ENCODE measurements around the gene NTRK3. TPM values are rescaled to one million over a fixed set of nuclear protein-coding genes. Genes with fewer than 3 reads are reported as not detected.

NTRK3 gene
- total and polyA plus RNA-seq, 2 donors (not counting 3 experiments of a cell fraction or from before 2014, with no cell fraction given): not detected

DNA sequence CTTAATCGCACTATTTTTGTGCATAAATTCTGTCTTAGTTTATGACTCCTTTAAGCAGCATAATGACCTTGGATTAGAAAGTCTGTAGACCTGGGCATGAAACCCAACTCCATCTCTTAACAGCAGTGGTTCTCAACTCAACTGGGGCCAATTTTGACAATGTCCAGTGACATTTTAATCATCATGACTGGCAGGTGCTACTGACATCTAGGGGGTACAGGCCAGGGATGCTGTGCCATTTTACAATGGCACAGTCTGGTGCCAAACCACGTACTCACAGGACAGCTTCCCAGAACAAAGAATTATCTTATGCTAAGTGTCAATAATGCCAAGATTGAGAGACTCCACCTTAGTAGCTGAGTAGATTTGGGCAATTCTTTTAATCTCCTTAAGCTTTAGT, 405.0 kb downstream of the NTRK3 start:
- no peaks in the 10 kb centered on the region for H3K79me2 ChIP-seq (ENCODE audit: control insufficient read depth, insufficient read depth, low read length)
- FAIRE-seq: no peak
- no peaks in the 10 kb centered on the region for H3K27me3 ChIP-seq (ENCODE audit: control insufficient read depth in 2 of 2, insufficient read depth in 2 of 2, low read length in 2 of 2)
- H3K36me3 ChIP-seq (ENCODE audit: control insufficient read depth in 2 of 2, extremely low read depth in 1 of 2, insufficient read depth in 2 of 2, low read length in 2 of 2): no peaks in the 10 kb centered on the region
- no peaks in the 10 kb centered on the region for H3K9me3 ChIP-seq (replicated peaks; ENCODE audit: control insufficient read depth, insufficient read depth, low read length)
- POLR2A ChIA-PET: no interaction called here
- intact Hi-C loops (cut with micrococcal nuclease) (loop anchor here (10.0 kb wide), 1 partner anchor 1727 kb away; no protein-coding TSS in a partner anchor), dilution Hi-C loops (cut with MboI; ENCODE audit: extremely low pct_ligation_motif_present, low sequenced_read_pairs) (no loop called here)
- no peak for TF ChIP-seq FOS (IDR thresholded peaks at IDR 0.05; ENCODE audit: borderline replicate concordance, insufficient read depth, low read length)
- TF ChIP-seq, protein P1, sequence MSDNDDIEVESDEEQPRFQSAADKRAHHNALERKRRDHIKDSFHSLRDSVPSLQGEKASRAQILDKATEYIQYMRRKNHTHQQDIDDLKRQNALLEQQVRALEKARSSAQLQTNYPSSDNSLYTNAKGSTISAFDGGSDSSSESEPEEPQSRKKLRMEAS (IDR thresholded peaks at IDR 0.05; ENCODE audit: insufficient read depth, insufficient read length): no peak
- H3K4me2 ChIP-seq (ENCODE audit: insufficient read depth, low read length): no peak overlapping the region
- H3K9ac ChIP-seq (replicated peaks; ENCODE audit: extremely low read depth, insufficient read depth, low read length): no peak overlapping the region
- H3K4me1 ChIP-seq (ENCODE audit: control insufficient read depth, extremely low read depth, insufficient read depth, low read length): no peaks in the 10 kb centered on the region
- H4K20me1 ChIP-seq (replicated peaks; ENCODE audit: control insufficient read depth, extremely low read depth, insufficient read depth, low read length): no peaks in the 10 kb centered on the region
- H3K9me1 ChIP-seq (replicated peaks; ENCODE audit: control insufficient read depth, extremely low read depth, insufficient read depth, low read length): no peaks in the 10 kb centered on the region
- no peak overlapping the region for H3K4me3 ChIP-seq (replicated peaks in 1 of 3; ENCODE audit: insufficient read depth in 1 of 3, low read depth in 1 of 3, low read length in 3 of 3)
- no peak overlapping the region for H2AFZ ChIP-seq (ENCODE audit: low read depth, low read length)
- CTCF ChIA-PET: no interaction called here
- no peak overlapping the region for H3K27ac ChIP-seq (ENCODE audit: insufficient read depth, low read depth, low read length)
- DNase-seq (ENCODE audit: low read depth, low spot score): no peak
- no TSS peak for BruUV-seq (replicated peaks)

DNA sequence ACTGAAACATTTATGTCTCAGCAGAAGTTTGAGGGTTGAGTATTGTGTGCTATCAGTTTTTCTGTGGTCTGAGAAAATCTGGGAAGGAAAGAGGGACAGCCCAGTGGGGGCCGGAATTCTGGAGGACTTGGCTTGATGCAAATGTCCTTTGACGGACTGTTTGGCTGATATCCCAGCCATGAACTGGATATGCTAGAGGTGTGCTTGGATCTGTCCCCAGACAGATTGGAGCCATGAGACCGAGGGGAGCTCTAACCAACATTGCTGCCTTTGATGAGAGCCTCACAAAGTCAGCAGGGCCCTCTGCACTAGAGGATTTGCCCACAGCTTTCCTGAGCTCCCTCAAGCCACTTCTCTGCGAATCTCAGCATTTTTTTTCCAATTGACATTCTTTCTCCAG, 405.6 kb downstream of the NTRK3 start:
- Histone ChIP-seq H3K4me3 (replicated peaks in 1 of 3; ENCODE audit: insufficient read depth in 1 of 3, low read depth in 1 of 3, low read length in 3 of 3) (no peak overlapping the region), H3K9me3 (replicated peaks; ENCODE audit: control insufficient read depth, insufficient read depth, low read length) (no peaks in the 10 kb centered on the region), H3K36me3 (ENCODE audit: control insufficient read depth in 2 of 2, extremely low read depth in 1 of 2, insufficient read depth in 2 of 2, low read length in 2 of 2) (no peaks in the 10 kb centered on the region), H4K20me1 (replicated peaks; ENCODE audit: control insufficient read depth, extremely low read depth, insufficient read depth, low read length) (no peaks in the 10 kb centered on the region), H3K4me2 (ENCODE audit: insufficient read depth, low read length) (no peak overlapping the region), H3K27ac (ENCODE audit: insufficient read depth, low read depth, low read length) (no peak overlapping the region), H2AFZ (ENCODE audit: low read depth, low read length) (no peak overlapping the region), H3K9me1 (replicated peaks; ENCODE audit: control insufficient read depth, extremely low read depth, insufficient read depth, low read length) (no peaks in the 10 kb centered on the region), H3K4me1 (ENCODE audit: control insufficient read depth, extremely low read depth, insufficient read depth, low read length) (no peaks in the 10 kb centered on the region), H3K27me3 (ENCODE audit: control insufficient read depth in 2 of 2, insufficient read depth in 2 of 2, low read length in 2 of 2) (no peaks in the 10 kb centered on the region), H3K9ac (replicated peaks; ENCODE audit: extremely low read depth, insufficient read depth, low read length) (no peak overlapping the region), H3K79me2 (ENCODE audit: control insufficient read depth, insufficient read depth, low read length) (no peaks in the 10 kb centered on the region)
- BruUV-seq (replicated peaks): no TSS peak
- intact Hi-C loops (cut with micrococcal nuclease): loop anchor here (10.0 kb wide), 1 partner anchor 1726 kb away; no protein-coding TSS in a partner anchor
- DNase-seq (ENCODE audit: low read depth, low spot score) (no peak), FAIRE-seq (no peak)
- ChIA-PET POLR2A (no interaction called here), CTCF (no interaction called here)
- dilution Hi-C loops (cut with MboI; ENCODE audit: extremely low pct_ligation_motif_present, low sequenced_read_pairs): no loop called here
- TF ChIP-seq, protein P1 (IDR thresholded peaks at IDR 0.05; ENCODE audit: insufficient read depth, insufficient read length): no peak
- TF ChIP-seq POLR2A (IDR thresholded peaks at IDR 0.05; ENCODE audit: low read depth, low read length): no peak
- TF ChIP-seq GATA2 (IDR thresholded peaks at IDR 0.05; ENCODE audit: insufficient read depth, insufficient read length, low read depth, low read length): no peak
- no peak for TF ChIP-seq POLR2AphosphoS5 (IDR thresholded peaks at IDR 0.05; ENCODE audit: insufficient read depth, low read depth, low read length)
- no peak for TF ChIP-seq EZH2 (IDR thresholded peaks at IDR 0.05; ENCODE audit: borderline replicate concordance, low read depth, low read length, severe bottlenecking)
- TF ChIP-seq FOS (IDR thresholded peaks at IDR 0.05; ENCODE audit: borderline replicate concordance, insufficient read depth, low read length): no peak
- TF ChIP-seq CTCF (IDR thresholded peaks at IDR 0.05; ENCODE audit: extremely low read depth in 1 of 2, insufficient read depth in 1 of 2, low read depth in 1 of 2, low read length in 2 of 2): no peak
- no peak for TF ChIP-seq JUN (IDR thresholded peaks at IDR 0.05; ENCODE audit: borderline replicate concordance, insufficient read depth, insufficient read length, low read depth)
- TF ChIP-seq MYC (IDR thresholded peaks at IDR 0.05; ENCODE audit: low read depth, low read length): no peak

All from endothelial cell of umbilical vein (primary cell).